Eye (tissue), 1 donor: ENCODE results near the gene CACNA1S.
A peak's percentile ranks its signal among the peaks of the same experiment; 100 is the strongest.

ENCODE experiments used
- DNase-seq: peaks from one replicate; pipeline ENCODE4 v3.0.0-alpha.2; 2015

The CACNA1S gene

GRCh38 chr1:201090541-201090940, 21.7 kb downstream of the CACNA1S start:
- peak; percentile 45 for DNase-seq

- DNase-seq = peak; percentile 41
Measured at GRCh38 chr1:201089596-201089995, 22.6 kb downstream of the CACNA1S start.

DNA sequence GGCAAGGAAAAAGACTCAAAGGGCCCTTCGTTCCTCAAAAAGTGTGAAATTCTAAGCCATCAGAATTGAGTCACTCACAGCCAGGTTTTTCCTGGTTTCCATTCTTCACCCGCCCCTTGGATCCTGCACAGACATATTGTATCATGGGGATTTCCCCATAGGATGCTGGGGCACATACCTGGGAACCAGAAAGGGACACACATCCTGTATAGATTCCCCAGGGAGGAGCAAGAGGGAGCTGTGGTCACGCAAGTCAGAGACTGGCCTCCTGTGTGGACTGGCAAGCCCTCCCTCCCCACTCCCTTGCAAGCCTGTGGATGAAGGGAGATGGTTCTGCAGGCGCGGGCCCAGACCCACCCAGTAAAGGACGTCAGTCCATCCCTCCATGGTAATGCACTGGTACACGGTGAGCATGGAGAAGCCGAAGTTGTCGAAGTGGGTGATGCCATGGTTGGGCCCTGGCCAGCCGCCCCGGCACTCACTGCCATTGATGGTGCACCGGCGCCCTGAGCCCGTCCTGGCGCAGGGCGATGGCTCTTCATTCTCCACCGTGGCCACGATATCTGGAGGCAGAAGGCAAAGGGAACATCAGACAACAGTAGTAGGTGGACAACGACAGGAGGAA, 23.2 kb downstream of the CACNA1S start:
- DNase-seq = no peak

GRCh38 chr1:201088395-201088794, 23.8 kb downstream of the CACNA1S start:
- DNase-seq = no peak

GRCh38 chr1:201085902-201086735, 26.1 kb downstream of the CACNA1S start:
- no peak for DNase-seq

DNA sequence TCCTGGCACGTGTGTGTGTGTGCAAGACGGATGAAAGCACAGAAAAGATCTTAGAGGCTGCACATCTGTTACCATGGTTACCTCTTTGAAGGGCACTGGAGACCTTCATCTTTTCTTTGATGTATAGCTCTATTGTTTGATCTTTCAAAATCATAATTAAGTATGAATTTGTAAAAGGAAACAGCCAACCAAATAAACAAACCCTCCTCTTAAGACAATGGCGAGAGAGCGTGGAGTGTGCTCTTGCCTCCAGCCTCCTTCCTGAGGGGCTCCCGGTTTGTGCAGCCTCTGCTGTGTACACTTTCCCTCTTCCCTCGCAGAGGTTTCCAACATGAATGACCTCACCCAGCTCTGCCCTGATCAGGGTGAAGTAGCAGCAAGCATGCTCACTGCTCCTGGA, 27.9 kb downstream of the CACNA1S start:
- peak; percentile 78 for DNase-seq

DNA sequence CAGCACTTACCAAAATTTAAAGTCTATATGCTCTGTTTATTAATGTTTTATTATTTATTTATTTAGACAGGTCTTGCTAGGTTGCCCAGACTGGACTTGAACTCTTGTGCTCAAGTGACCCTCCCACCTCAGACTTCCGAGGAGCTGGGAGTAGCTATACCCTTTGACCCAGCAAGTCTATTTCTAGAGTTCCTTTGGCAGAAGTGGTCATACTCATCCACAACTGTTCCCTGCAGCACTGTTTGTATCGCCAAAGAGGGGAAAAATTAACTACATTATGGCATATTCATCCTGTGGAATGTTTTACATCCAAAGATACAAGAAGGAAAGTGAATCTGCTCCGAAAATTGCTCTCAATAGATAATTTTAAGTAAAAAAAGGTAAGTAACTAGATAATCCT, 28.5 kb downstream of the CACNA1S start:
- DNase-seq = no peak

DNA sequence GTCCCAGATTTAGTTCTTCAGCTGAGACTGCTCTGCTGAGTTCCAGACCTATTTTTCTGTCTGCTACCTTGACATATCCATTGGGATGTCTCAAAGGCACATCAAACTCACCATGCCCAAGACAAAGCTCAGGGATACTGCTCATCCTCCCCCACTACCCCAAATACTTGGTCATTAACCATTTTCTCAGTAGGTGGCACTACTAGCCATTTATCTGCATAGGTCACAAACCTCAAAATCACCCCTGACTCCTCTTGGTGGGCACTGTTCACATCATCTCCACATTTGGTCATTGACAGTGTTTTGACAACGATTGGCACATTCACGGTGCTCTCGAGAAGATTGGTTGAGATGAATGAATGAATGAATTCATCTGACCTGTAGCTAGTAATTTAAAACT, 32.1 kb downstream of the CACNA1S start:
- no peak for DNase-seq

- no peak for DNase-seq
Measured at GRCh38 chr1:201077736-201078135, 34.5 kb downstream of the CACNA1S start.

DNA sequence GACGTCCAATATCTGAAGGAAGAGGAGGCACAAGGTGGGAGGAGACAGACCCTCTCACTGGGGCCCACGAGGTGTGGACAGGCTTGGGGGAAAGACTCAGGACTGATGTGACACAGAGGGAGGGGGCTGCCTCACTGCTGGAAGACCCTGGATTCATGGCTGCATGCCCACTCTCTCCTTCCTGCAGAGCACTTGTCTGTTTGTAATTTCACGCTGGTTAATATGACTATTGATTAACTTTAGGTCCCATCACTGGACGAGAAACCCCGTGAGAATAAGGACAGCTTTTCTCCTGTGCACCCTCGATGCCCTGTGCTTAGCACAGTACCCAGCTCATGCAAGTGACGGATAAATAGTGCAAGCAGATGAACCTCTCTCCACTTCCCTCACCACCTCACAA, 35.1 kb downstream of the CACNA1S start:
- DNase-seq = no peak

- no peak for DNase-seq
Measured at GRCh38 chr1:201076092-201076491, 36.1 kb downstream of the CACNA1S start.

DNA sequence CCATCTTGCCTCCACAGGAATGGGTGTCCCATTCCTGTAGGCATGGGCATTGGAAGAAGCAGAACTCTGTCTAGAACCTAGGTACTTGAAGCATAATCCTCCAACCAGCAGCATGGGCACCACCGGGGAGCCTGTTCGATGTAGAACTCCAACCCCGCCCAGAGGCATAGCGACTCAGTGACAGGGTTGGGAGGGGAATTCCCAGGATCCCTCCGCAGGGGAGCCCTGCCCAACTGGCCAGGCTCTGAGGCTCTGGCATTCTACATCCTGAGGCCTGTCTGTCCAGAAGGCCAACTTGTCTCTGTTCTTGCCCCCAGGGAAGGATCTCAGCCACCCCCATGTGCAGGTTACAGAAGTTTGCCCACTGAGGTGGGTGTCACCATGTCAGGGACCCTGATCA, 38.2 kb downstream of the CACNA1S start:
- no peak for DNase-seq

GRCh38 chr1:201072922-201073321, 39.3 kb downstream of the CACNA1S start:
- no peak for DNase-seq

- DNase-seq = no peak
Measured at GRCh38 chr1:201072149-201072548, 40.1 kb downstream of the CACNA1S start.

DNA sequence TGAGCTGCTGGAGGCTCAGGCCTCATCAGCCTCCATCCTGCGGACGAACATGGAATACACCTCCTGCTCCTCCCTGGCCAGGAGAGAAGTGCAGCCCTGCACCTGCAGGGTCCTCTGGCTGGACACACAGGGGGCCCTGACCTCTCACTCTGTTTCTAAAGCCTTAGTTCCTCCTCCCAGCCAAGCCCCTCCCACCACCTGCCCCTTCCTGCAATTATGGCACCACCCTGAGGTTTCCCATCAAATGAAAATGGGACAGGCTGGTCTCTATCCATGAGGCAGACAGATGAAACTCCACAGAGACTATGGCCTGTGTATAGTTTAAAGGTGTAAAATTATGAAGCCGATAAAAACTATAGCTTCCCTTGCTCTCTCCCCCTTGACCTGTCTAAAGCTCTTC, 42.6 kb downstream of the CACNA1S start:
- no peak for DNase-seq

DNA sequence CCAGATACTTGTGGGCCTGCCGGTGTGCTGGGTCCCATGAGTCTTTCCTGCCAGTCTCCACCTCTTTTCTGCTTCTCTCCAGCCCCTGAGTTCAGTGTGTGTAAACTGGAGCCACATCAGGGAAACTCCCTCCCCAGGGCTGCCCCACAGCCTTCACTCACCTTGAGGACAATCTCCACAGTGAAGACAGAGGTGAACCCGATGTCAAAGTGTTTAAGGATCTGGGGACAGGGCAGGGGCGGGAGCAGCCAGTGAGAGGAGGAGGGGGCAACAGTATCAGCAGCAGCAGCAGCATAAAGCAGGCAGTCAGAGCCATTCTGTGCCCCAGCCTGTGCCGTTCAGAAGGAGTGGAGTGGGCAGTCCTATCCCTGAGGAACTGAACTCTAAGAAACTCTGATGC, 43.2 kb downstream of the CACNA1S start:
- DNase-seq = no peak

- DNase-seq = no peak
Measured at GRCh38 chr1:201066986-201067385, 45.2 kb downstream of the CACNA1S start.

GRCh38 chr1:201065686-201066085, 46.5 kb downstream of the CACNA1S start:
- DNase-seq = no peak

- no peak for DNase-seq
Measured at GRCh38 chr1:201064806-201065205, 47.4 kb downstream of the CACNA1S start.

- no peak for DNase-seq
Measured at GRCh38 chr1:201063145-201063544, 49.1 kb downstream of the CACNA1S start.

GRCh38 chr1:201062511-201063091, 49.6 kb downstream of the CACNA1S start:
- DNase-seq = no peak

GRCh38 chr1:201061886-201062285, 50.3 kb downstream of the CACNA1S start:
- DNase-seq = no peak

DNA sequence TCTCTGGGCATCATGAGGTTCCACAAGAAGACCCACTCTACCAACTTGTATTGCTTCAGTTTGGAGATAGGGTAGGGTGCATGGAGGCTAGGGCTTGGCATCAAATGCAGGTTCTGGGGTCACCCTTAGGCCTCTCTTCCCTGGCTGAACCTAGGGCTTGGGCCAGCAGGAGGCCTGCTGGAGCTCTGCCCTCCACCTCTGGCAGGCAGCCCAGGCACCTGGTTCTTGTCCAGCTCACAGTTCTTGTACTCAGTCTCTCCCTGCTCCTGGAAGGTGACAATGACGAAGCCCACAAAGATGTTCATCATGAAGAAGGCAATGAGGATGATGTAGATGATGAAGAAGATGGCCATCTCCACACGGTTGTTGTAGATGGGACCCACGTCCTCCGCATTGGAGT, 51.2 kb downstream of the CACNA1S start:
- DNase-seq = no peak

GRCh38 chr1:201060586-201060985, 51.6 kb downstream of the CACNA1S start:
- no peak for DNase-seq
